CD14-positive monocyte (primary cell): ENCODE measurements around the gene ANKRD66. TPM values are rescaled to one million over a fixed set of nuclear protein-coding genes. Genes with fewer than 3 reads are reported as not detected.

Experiments
- DNase-seq, 3 donors: peaks; one replicate each; pipeline ENCODE4 v3.0.0-alpha.2; 2011 to 2022
- H2AFZ ChIP-seq: 2 replicates; pipeline ENCODE4 v1.6.0; 2012; ENCODE audit warnings: mild to moderate bottlenecking, low read depth, low read length, inconsistent platforms; ENCODE audit not compliant: insufficient read depth, poor library complexity, severe bottlenecking
- H3K27ac ChIP-seq, 2 donors: 1 replicate in 1 of 2; 2 replicates in 1 of 2; pipeline ENCODE4 v1.5.1; 2012 to 2013; ENCODE audit warnings: low read length in 2 of 2, control low read depth in 1 of 2, inconsistent platforms in 1 of 2, low read depth in 1 of 2, mild to moderate bottlenecking in 1 of 2
- H3K27me3 ChIP-seq, 2 donors: one replicate each; pipeline versions ENCODE4 v1.6.0 to v1.6.1; 2011 to 2013; ENCODE audit warnings: low read length in 2 of 2; ENCODE audit not compliant: control insufficient read depth in 2 of 2, insufficient read depth in 2 of 2
- H3K36me3 ChIP-seq, 2 donors: replicated peaks in 1 of 2; 1 replicate in 1 of 2; 2 replicates in 1 of 2; pipeline versions ENCODE4 v1.5.1 to v1.6.1; 2012 to 2013; ENCODE audit warnings: low read length in 2 of 2, control low read depth in 1 of 2, inconsistent platforms in 1 of 2, mild to moderate bottlenecking in 1 of 2; ENCODE audit not compliant: insufficient read depth in 2 of 2, control insufficient read depth in 1 of 2
- H3K4me1 ChIP-seq, 2 donors: 1 replicate in 1 of 2; 2 replicates in 1 of 2; pipeline versions ENCODE4 v1.5.1 to v1.6.1; 2012 to 2013; ENCODE audit warnings: low read length in 2 of 2, control low read depth in 1 of 2, inconsistent platforms in 1 of 2, mild to moderate bottlenecking in 1 of 2, moderate library complexity in 1 of 2; ENCODE audit not compliant: insufficient read depth in 2 of 2, control insufficient read depth in 1 of 2
- H3K4me2 ChIP-seq: replicated peaks from 2 replicates; pipeline ENCODE3; 2012; ENCODE audit warnings: low read length, moderate library complexity, mild to moderate bottlenecking; ENCODE audit not compliant: poor library complexity, severe bottlenecking; ENCODE audit errors: extremely low read depth
- H3K4me3 ChIP-seq, 3 experiments: fragments of 200-600 bp in 1 of 3; sonication (generic) in 1 of 3; replicated peaks in 1 of 3; 1 replicate in 2 of 3; 2 replicates in 1 of 3; pipeline ENCODE4 v1.5.1; 2011 to 2013; ENCODE audit warnings: low read length in 3 of 3, mild to moderate bottlenecking in 3 of 3, control low read depth in 2 of 3, low read depth in 2 of 3, inconsistent platforms in 1 of 3, moderate library complexity in 1 of 3
- H3K79me2 ChIP-seq: 2 replicates; pipeline ENCODE4 v1.6.0; 2012; ENCODE audit warnings: mild to moderate bottlenecking, control low read depth, inconsistent platforms, low read length, moderate library complexity; ENCODE audit not compliant: insufficient read depth
- H3K9ac ChIP-seq: 2 replicates; pipeline ENCODE4 v1.6.0; 2017; ENCODE audit warnings: low read length, mild to moderate bottlenecking; ENCODE audit not compliant: insufficient read depth, poor library complexity, severe bottlenecking
- H3K9me3 ChIP-seq, 2 donors: replicated peaks in 1 of 2; 1 replicate in 1 of 2; 2 replicates in 1 of 2; pipeline versions ENCODE4 v1.5.1 to v1.6.1; 2012 to 2013; ENCODE audit warnings: low read length in 2 of 2, control low read depth in 1 of 2; ENCODE audit not compliant: control insufficient read depth in 1 of 2, insufficient read depth in 1 of 2
- H4K20me1 ChIP-seq: 2 replicates; pipeline ENCODE4 v1.6.0; 2012; ENCODE audit warnings: mild to moderate bottlenecking, low read length, control low read depth, moderate library complexity; ENCODE audit not compliant: insufficient read depth
- H3K27ac Mint-ChIP-seq, 7 donors: one replicate each; pipeline ENCODE4 v1.8.0; 2020; ENCODE audit warnings: mild to moderate bottlenecking in 7 of 7, mixed read lengths in 7 of 7, moderate library complexity in 6 of 7, inconsistent platforms in 2 of 7
- H3K27me3 Mint-ChIP-seq, 3 donors: one replicate each; pipeline ENCODE4 v1.8.0; 2021 to 2022; ENCODE audit warnings: low read depth in 3 of 3, mild to moderate bottlenecking in 3 of 3, mixed read lengths in 3 of 3, moderate library complexity in 3 of 3, inconsistent platforms in 1 of 3
- H3K36me3 Mint-ChIP-seq, 2 donors: one replicate each; pipeline ENCODE4 v1.8.0; 2020; ENCODE audit warnings: mixed read lengths in 2 of 2, inconsistent platforms in 1 of 2, mild to moderate bottlenecking in 1 of 2
- H3K4me1 Mint-ChIP-seq: one replicate; pipeline ENCODE4 v1.8.0; 2020; ENCODE audit warnings: mild to moderate bottlenecking, mixed read lengths
- H3K4me3 Mint-ChIP-seq, 2 donors: one replicate each; pipeline ENCODE4 v1.8.0; 2020; ENCODE audit warnings: mild to moderate bottlenecking in 2 of 2, mixed read lengths in 2 of 2, moderate library complexity in 1 of 2
- H3K9me3 Mint-ChIP-seq, 7 donors: one replicate each; pipeline ENCODE4 v1.8.0; 2020 to 2022; ENCODE audit warnings: mixed read lengths in 7 of 7, mild to moderate bottlenecking in 6 of 7, moderate library complexity in 6 of 7, inconsistent platforms in 2 of 7
- CTCF ChIP-seq: fragments of 200-600 bp; IDR thresholded peaks from one replicate; pipeline ENCODE4 v1.8.0; 2022; ENCODE audit warnings: antibody characterized with exemption, mild to moderate bottlenecking
- WGBS: methylation state at CpG from one replicate; pipeline ENCODE4 v1.1.5; 2013; ENCODE audit warnings: missing lambda C conversion rate; ENCODE audit not compliant: insufficient coverage; 5-methylcytosine and 5-hydroxymethylcytosine counted together
- intact Hi-C, 2 donors: fragments of 100-400 bp; cut with micrococcal nuclease; formaldehyde crosslinking; loops; one replicate each; pipeline versions ENCODE4 v1.15.0 to v1.15.1; 2023
- polyA minus RNA-seq: library from RNA; depleted of rRNA, polyadenylated mRNA; stranded (reverse); fragments of >200 nt; gene quantifications from 2 replicates; pipeline ENCODE4 v1.2.3, GENCODE V29; 2012
- polyA plus RNA-seq, 3 donors: library from polyadenylated mRNA; depleted of rRNA in 1 of 3; unstranded in 2 of 3; stranded (reverse) in 1 of 3; fragments of 300-500 nt in 2 of 3; fragments of >200 nt in 1 of 3; fragmentation: Illumina TruSeq in 2 of 3; gene quantifications; 1 replicate in 2 of 3; 2 replicates in 1 of 3; pipeline ENCODE4 v1.2.3, GENCODE V29; 2012 to 2021
- total RNA-seq, 12 experiments: library from RNA in 1 of 12; stranded (reverse) in 1 of 12; fragments of 120-200 nt in 1 of 12; gene quantifications; one replicate each; pipeline ENCODE4 v1.2.4 and lab custom pipeline; 2013 to 2026; ENCODE audit warnings: mixed read lengths in 6 of 12, inconsistent platforms in 1 of 12

The ANKRD66 gene
- total RNA-seq (2013) = not detected
- polyA plus RNA-seq = not detected
- polyA minus RNA-seq = not detected in 2 replicates
- 0.07 to 2.3 (median 0.35) reads per million in 11 experiments for total RNA-seq (lab: John Stamatoyannopoulos, UW)

DNA sequence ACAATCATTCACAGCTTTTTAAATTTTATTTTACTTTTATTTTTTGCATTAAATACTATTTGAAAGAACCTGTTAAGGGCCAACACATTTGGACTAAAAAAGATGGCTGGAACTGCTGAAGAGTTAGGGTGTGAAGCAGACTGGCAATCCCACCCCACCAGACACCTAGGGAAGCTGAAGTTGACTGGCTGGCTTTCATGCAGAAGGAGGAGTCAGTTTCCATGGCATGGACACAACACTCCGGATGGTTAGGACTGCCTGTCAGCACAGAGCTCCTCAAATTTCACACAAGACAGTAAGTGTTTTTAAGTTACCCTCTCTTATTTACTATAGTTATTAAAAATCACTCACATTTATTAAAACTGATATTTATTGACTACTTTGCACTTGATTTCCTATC lies at the start of gene ANKRD66:
Gene ANKRD66 (plus strand): TSS at position 238 of the 400 bp plus-strand sequence. CDS start 5,016 bp downstream, outside the sequence.
- Histone ChIP-seq H3K4me1 (peaks cover 15 to 17% of the 10 kb centered on the region in 2 donors), H3K27me3 (no peaks in the 10 kb centered on the region), H3K27ac (no peak within 1 kb of the TSS), H3K9ac (no peak within 1 kb of the TSS), H2AFZ (no peak within 1 kb of the TSS), H4K20me1 (no peaks in the 10 kb centered on the region), H3K9me3 (no peaks in the 10 kb centered on the region), H3K4me3 (no peak within 1 kb of the TSS), H3K79me2 (no peaks in the 10 kb centered on the region), H3K36me3 (no peaks in the 10 kb centered on the region), H3K4me2 (no peak within 1 kb of the TSS)
- no peak for DNase-seq
- Mint-ChIP-seq H3K4me3 (no peak within 1 kb of the TSS), H3K9me3 (peaks cover 5 to 11% (median 8%) of the 10 kb centered on the region in 7 donors), H3K27me3 (peaks cover 0 to 1% (median 0%) of the 10 kb centered on the region in 3 donors), H3K27ac (peak within 1 kb of the TSS in 2 of 7 donors; percentile 32 to 66), H3K36me3 (no peaks in the 10 kb centered on the region), H3K4me1 (peaks cover 26% of the 10 kb centered on the region)
- no CpG with 5 or more reads among the region's 1 CpG for WGBS
- intact Hi-C loops = no loop called here
- TF ChIP-seq CTCF = no peak

GRCh38 chr6:46699970-46700369 lies 46.8 kb upstream of the ANKRD66 start:
- no peaks in the 10 kb centered on the region for H3K9me3 Mint-ChIP-seq
- H3K27me3 ChIP-seq = peaks cover 2 to 13% of the 10 kb centered on the region in 2 donors
- no peak overlapping the region for H3K4me2 ChIP-seq
- peaks cover 0 to 10% (median 0%) of the 10 kb centered on the region in 3 donors for H3K27me3 Mint-ChIP-seq
- no peak overlapping the region for H2AFZ ChIP-seq
- H3K4me3 ChIP-seq = no peak overlapping the region
- TF ChIP-seq CTCF = no peak
- no peak for DNase-seq
- no peak overlapping the region for H3K4me3 Mint-ChIP-seq
- no peak overlapping the region for H3K27ac Mint-ChIP-seq
- H3K79me2 ChIP-seq = no peaks in the 10 kb centered on the region
- H3K9me3 ChIP-seq = no peaks in the 10 kb centered on the region
- no peak overlapping the region for H3K9ac ChIP-seq
- no CpG with 5 or more reads among the region's 1 CpG for WGBS
- intact Hi-C loops = no loop called here
- H4K20me1 ChIP-seq = no peaks in the 10 kb centered on the region
- peaks cover 4 to 10% of the 10 kb centered on the region in 2 donors for H3K36me3 Mint-ChIP-seq
- H3K4me1 ChIP-seq = peaks cover 4% of the 10 kb centered on the region in 2 donors
- H3K4me1 Mint-ChIP-seq = peaks cover 2% of the 10 kb centered on the region
- no peaks in the 10 kb centered on the region for H3K36me3 ChIP-seq
- H3K27ac ChIP-seq = no peak overlapping the region
